Endothelial cell of umbilical vein (primary cell): ENCODE measurements around the gene MIPEP.
"Not testable (repeated sequence)": the region's sequence is repeated elsewhere in the genome, so short reads cannot be mapped to it uniquely, and the experiment has no call there.

Experiments used
- EZH2 ChIP-seq: IDR thresholded peaks from 2 replicates; pipeline ENCODE4 v1.6.1; 2012; ENCODE audit warnings: borderline replicate concordance, low read depth, mild to moderate bottlenecking, moderate library complexity, low read length, inconsistent platforms; ENCODE audit not compliant: severe bottlenecking
- JUN ChIP-seq: IDR thresholded peaks from 2 replicates; pipeline ENCODE4 v1.6.1; 2011; ENCODE audit warnings: borderline replicate concordance, low read depth; ENCODE audit not compliant: insufficient read length, insufficient read depth
- POLR2A ChIP-seq: IDR thresholded peaks from 2 replicates; pipeline ENCODE4 v1.6.1; 2012; ENCODE audit warnings: low read depth, mild to moderate bottlenecking, control low read depth, low read length
- POLR2AphosphoS5 ChIP-seq: IDR thresholded peaks from 2 replicates; pipeline ENCODE4 v1.6.1; 2012; ENCODE audit warnings: low read depth, mild to moderate bottlenecking, control low read depth, low read length, moderate library complexity; ENCODE audit not compliant: insufficient read depth
- TF ChIP-seq, protein P1 (sequence below), 2 donors: IDR thresholded peaks; 1 replicate in 1 of 2; 2 replicates in 1 of 2; pipeline ENCODE4 v1.5.1; 2011; ENCODE audit warnings: low read length in 2 of 2, mild to moderate bottlenecking in 2 of 2, moderate library complexity in 2 of 2, control low read depth in 1 of 2, inconsistent platforms in 1 of 2, low read depth in 1 of 2; ENCODE audit not compliant: insufficient read depth in 1 of 2; ENCODE audit errors: extremely low read depth in 1 of 2

DNA sequence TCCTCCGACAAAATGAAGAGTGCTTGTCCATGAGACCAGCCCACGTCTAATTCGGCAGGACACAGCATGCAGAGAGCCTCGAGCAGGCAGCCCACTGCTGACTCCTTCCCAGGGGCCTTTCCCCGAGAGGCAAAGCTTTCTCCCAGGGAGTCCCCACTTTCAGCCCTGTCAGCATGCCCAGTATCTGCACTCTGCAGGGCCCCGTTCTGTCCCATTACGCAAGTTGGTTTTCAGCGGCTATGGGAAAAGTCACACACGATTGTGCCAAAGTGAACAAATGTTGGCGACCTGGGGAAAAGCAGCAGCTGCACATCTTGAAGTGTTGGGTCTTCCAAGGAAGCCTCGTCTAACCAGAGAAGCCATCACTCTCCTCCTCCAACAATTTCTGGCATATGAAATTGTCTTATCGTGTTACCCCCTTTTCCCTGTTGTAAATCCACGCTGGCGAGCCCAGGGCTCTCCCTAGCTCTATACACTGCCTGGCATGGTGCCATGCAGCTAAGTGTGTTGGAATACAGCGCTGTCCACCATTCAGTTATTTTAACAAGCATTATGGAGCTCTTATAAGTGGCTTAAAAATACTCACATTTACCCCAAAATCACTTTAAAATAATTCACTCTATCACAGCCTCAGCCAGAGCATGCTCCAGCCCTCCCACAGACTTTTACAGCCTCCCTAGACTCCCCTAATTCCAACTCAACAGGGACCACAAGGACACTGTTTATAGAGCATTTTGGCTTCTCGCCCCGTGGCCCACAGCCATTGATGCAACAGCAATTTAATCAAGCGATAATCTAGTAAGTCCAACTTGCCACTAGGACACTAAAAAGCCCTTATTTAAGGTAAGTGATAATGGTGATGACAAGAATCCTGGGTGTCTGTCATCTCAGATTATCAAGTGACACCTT, 8.5 kb downstream of the MIPEP start:
- TF ChIP-seq, protein P1, sequence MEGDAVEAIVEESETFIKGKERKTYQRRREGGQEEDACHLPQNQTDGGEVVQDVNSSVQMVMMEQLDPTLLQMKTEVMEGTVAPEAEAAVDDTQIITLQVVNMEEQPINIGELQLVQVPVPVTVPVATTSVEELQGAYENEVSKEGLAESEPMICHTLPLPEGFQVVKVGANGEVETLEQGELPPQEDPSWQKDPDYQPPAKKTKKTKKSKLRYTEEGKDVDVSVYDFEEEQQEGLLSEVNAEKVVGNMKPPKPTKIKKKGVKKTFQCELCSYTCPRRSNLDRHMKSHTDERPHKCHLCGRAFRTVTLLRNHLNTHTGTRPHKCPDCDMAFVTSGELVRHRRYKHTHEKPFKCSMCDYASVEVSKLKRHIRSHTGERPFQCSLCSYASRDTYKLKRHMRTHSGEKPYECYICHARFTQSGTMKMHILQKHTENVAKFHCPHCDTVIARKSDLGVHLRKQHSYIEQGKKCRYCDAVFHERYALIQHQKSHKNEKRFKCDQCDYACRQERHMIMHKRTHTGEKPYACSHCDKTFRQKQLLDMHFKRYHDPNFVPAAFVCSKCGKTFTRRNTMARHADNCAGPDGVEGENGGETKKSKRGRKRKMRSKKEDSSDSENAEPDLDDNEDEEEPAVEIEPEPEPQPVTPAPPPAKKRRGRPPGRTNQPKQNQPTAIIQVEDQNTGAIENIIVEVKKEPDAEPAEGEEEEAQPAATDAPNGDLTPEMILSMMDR (IDR thresholded peaks at IDR 0.05; ENCODE audit: extremely low read depth in 1 of 2, insufficient read depth in 1 of 2, low read depth in 1 of 2, low read length in 2 of 2) = not testable (repeated sequence)
- TF ChIP-seq EZH2, POLR2A, POLR2AphosphoS5, JUN: not testable (repeated sequence)
